ENCODE data around the gene UROD.

The UROD gene

DNA sequence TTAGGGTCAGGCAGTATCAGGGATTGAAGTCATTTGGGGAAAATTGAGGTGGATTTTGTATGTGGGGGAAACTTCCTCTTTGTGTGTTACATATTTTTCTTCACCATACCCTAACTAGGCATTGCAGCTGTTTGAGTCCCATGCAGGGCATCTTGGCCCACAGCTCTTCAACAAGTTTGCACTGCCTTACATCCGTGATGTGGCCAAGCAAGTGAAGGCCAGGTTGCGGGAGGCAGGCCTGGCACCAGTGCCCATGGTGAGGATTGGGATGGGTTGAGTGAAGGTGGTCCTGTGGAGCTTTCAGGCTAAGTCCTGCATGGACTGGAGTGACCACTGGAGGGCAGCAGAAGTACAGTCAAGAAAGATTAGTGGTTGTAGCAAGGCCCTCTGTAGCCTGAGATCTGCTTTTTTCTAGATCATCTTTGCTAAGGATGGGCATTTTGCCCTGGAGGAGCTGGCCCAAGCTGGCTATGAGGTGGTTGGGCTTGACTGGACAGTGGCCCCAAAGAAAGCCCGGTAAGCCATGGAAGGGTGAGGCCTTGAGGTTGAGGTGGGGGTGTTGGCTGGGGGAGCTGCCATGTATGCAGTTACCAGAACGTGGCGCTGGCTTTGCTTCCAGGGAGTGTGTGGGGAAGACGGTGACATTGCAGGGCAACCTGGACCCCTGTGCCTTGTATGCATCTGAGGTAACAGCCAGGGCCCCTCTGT, 2.4 kb downstream of the UROD start:
- no peak overlapping the region for H2AFZ ChIP-seq (ENCODE audit: low read length)
- DNase-seq (ENCODE audit: low spot score): peak; percentile 82
- no peak overlapping the region for H4K8ac ChIP-seq (ENCODE audit: low read depth, low read length)
- no peak overlapping the region for H4K91ac ChIP-seq (ENCODE audit: low read depth, low read length, poor library complexity)
- H3K9ac ChIP-seq (ENCODE audit: low read depth, low read length, poor library complexity): peak overlapping the region; percentile 46
- no peak overlapping the region for H3K27ac ChIP-seq (replicated peaks; ENCODE audit: low read length)
- WGBS, 2 donors (ENCODE audit: extremely low coverage in 2 of 2, insufficient read length in 2 of 2, insufficient replicate concordance in 1 of 2): no CpG with 5 or more reads among the region's 6 CpGs
- H3K23ac ChIP-seq (ENCODE audit: low read depth, low read length, poor library complexity): peak overlapping the region; percentile 11
- H3K4me3 ChIP-seq (ENCODE audit: low read length in 2 of 2): no peak overlapping the region
- no peak overlapping the region for H2BK12ac ChIP-seq (ENCODE audit: low read length)
- H3K14ac ChIP-seq (ENCODE audit: low read length): no peak overlapping the region
- no peak overlapping the region for H2BK5ac ChIP-seq (ENCODE audit: low read length)
- no peaks in the 10 kb centered on the region for H3K9me3 ChIP-seq (replicated peaks in 1 of 2; ENCODE audit: control insufficient read depth in 2 of 2, insufficient read depth in 1 of 2, low read depth in 1 of 2, low read length in 2 of 2)
- H2BK15ac ChIP-seq (ENCODE audit: low read length): no peak overlapping the region
- H3K27me3 ChIP-seq (ENCODE audit: control insufficient read depth in 3 of 3, insufficient read depth in 3 of 3, low read depth in 1 of 3, low read length in 3 of 3): no peaks in the 10 kb centered on the region
- peak overlapping the region; percentile 51 for H3K18ac ChIP-seq (ENCODE audit: low read length)
- no peak overlapping the region for H3K4me2 ChIP-seq (ENCODE audit: insufficient read depth, low read length, poor library complexity, severe bottlenecking)
- no peak overlapping the region for H2BK120ac ChIP-seq (ENCODE audit: low read depth, low read length)
- H2AK5ac ChIP-seq (ENCODE audit: low read depth, low read length): no peak overlapping the region
- H3K4me1 ChIP-seq (ENCODE audit: control insufficient read depth in 2 of 2, insufficient read depth in 1 of 2, low read depth in 1 of 2, low read length in 2 of 2): peaks cover 12 to 15% of the 10 kb centered on the region in 2 donors
- peaks cover 2% of the 10 kb centered on the region for H3K79me1 ChIP-seq (ENCODE audit: low read depth, low read length)
- no peak overlapping the region for H3K4ac ChIP-seq (ENCODE audit: low read length)
- peaks cover 3 to 24% of the 10 kb centered on the region in 2 donors for H3K36me3 ChIP-seq (replicated peaks in 1 of 2; ENCODE audit: control insufficient read depth in 2 of 2, insufficient read depth in 2 of 2, low read length in 2 of 2)

DNA sequence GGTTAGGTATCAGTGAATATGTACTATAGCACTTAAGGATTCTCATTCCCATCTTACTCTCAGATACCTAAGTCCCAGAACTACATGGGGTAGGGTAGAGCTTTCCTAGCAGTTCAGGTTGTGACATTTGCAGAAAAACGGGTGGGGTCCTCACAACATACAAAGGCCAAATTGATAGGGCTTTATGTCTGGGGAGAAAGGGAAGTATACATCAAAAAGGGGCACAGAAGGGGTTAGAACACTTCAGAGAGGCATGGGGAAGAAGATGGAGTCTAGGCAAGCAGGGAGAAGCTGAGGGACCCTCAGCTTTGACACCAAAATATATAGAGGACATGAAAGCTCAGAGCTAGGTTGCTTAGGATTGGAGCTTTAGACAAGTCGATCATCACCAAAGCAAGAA, 3.6 kb downstream of the UROD start:
- H2BK120ac ChIP-seq (ENCODE audit: low read depth, low read length): no peak overlapping the region
- no peak overlapping the region for H3K4me2 ChIP-seq (ENCODE audit: insufficient read depth, low read length, poor library complexity, severe bottlenecking)
- H3K27ac ChIP-seq (replicated peaks; ENCODE audit: low read length): no peak overlapping the region
- no CpG with 5 or more reads among the region's 2 CpGs for WGBS, 2 donors (ENCODE audit: extremely low coverage in 2 of 2, insufficient read length in 2 of 2, insufficient replicate concordance in 1 of 2)
- no peak overlapping the region for H2AK5ac ChIP-seq (ENCODE audit: low read depth, low read length)
- no peak overlapping the region for H2AFZ ChIP-seq (ENCODE audit: low read length)
- H3K9ac ChIP-seq (ENCODE audit: low read depth, low read length, poor library complexity): no peak overlapping the region
- no peak overlapping the region for H3K4ac ChIP-seq (ENCODE audit: low read length)
- no peak overlapping the region for H4K8ac ChIP-seq (ENCODE audit: low read depth, low read length)
- H3K4me3 ChIP-seq (ENCODE audit: low read length in 2 of 2): no peak overlapping the region
- H2BK5ac ChIP-seq (ENCODE audit: low read length): no peak overlapping the region
- no peak overlapping the region for H3K23ac ChIP-seq (ENCODE audit: low read depth, low read length, poor library complexity)
- no peak overlapping the region for H2BK15ac ChIP-seq (ENCODE audit: low read length)
- H3K14ac ChIP-seq (ENCODE audit: low read length): no peak overlapping the region
- no peak overlapping the region for H2BK12ac ChIP-seq (ENCODE audit: low read length)
- H3K9me3 ChIP-seq (replicated peaks in 1 of 2; ENCODE audit: control insufficient read depth in 2 of 2, insufficient read depth in 1 of 2, low read depth in 1 of 2, low read length in 2 of 2): no peaks in the 10 kb centered on the region
- peaks cover 5 to 9% of the 10 kb centered on the region in 2 donors for H3K4me1 ChIP-seq (ENCODE audit: control insufficient read depth in 2 of 2, insufficient read depth in 1 of 2, low read depth in 1 of 2, low read length in 2 of 2)
- peaks cover 2% of the 10 kb centered on the region for H3K79me1 ChIP-seq (ENCODE audit: low read depth, low read length)
- no peak for DNase-seq (ENCODE audit: low spot score)
- H3K36me3 ChIP-seq (replicated peaks in 1 of 2; ENCODE audit: control insufficient read depth in 2 of 2, insufficient read depth in 2 of 2, low read length in 2 of 2): peaks cover 3 to 22% of the 10 kb centered on the region in 2 donors
- H3K27me3 ChIP-seq (ENCODE audit: control insufficient read depth in 3 of 3, insufficient read depth in 3 of 3, low read depth in 1 of 3, low read length in 3 of 3): no peaks in the 10 kb centered on the region
- H3K18ac ChIP-seq (ENCODE audit: low read length): no peak overlapping the region
- no peak overlapping the region for H4K91ac ChIP-seq (ENCODE audit: low read depth, low read length, poor library complexity)

DNA sequence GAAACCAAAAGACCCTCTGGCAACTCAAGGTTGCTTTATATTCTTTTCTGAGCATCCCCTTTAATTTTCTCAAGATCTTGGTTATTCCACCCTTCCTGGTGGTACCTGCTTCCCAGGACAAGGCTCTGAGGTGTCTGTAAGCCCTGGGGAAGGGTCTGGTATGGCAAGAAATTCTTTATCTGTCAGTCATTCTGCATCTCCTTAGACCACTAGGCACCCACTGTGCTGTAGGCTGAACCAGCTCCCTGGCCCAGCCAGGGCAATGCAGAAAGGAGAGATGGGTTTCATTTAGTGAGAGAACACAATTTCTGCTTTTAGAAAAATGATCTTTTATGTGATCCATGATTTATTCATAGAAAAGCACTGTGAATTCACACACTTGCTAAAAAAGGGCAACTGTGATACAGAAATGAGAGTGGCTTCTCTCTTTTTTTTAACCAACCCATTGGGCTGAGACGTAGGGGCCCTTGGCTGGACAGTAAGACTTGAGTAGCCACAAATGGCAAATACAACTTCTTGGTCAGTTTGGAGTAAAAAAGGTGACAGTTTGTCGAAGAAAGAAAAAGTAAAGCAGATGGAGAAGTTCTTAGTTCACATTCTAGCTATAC, 4.1 kb downstream of the UROD start:
- no CpG with 5 or more reads among the region's 2 CpGs for WGBS, 2 donors (ENCODE audit: extremely low coverage in 2 of 2, insufficient read length in 2 of 2, insufficient replicate concordance in 1 of 2)
- Histone ChIP-seq H3K27me3 (ENCODE audit: control insufficient read depth in 3 of 3, insufficient read depth in 3 of 3, low read depth in 1 of 3, low read length in 3 of 3) (no peaks in the 10 kb centered on the region), H3K4ac (ENCODE audit: low read length) (no peak overlapping the region), H2BK15ac (ENCODE audit: low read length) (no peak overlapping the region), H3K4me3 (ENCODE audit: low read length in 2 of 2) (no peak overlapping the region), H3K4me2 (ENCODE audit: insufficient read depth, low read length, poor library complexity, severe bottlenecking) (no peak overlapping the region), H2BK120ac (ENCODE audit: low read depth, low read length) (no peak overlapping the region), H3K18ac (ENCODE audit: low read length) (no peak overlapping the region), H2BK12ac (ENCODE audit: low read length) (no peak overlapping the region), H4K91ac (ENCODE audit: low read depth, low read length, poor library complexity) (no peak overlapping the region), H3K9me3 (replicated peaks in 1 of 2; ENCODE audit: control insufficient read depth in 2 of 2, insufficient read depth in 1 of 2, low read depth in 1 of 2, low read length in 2 of 2) (no peaks in the 10 kb centered on the region), H3K4me1 (ENCODE audit: control insufficient read depth in 2 of 2, insufficient read depth in 1 of 2, low read depth in 1 of 2, low read length in 2 of 2) (peaks cover 5 to 9% of the 10 kb centered on the region in 2 donors), H2AK5ac (ENCODE audit: low read depth, low read length) (no peak overlapping the region), H2AFZ (ENCODE audit: low read length) (no peak overlapping the region), H3K27ac (replicated peaks; ENCODE audit: low read length) (no peak overlapping the region), H3K36me3 (replicated peaks in 1 of 2; ENCODE audit: control insufficient read depth in 2 of 2, insufficient read depth in 2 of 2, low read length in 2 of 2) (peaks cover 3 to 22% of the 10 kb centered on the region in 2 donors), H3K9ac (ENCODE audit: low read depth, low read length, poor library complexity) (no peak overlapping the region), H3K79me1 (ENCODE audit: low read depth, low read length) (peaks cover 2% of the 10 kb centered on the region), H3K14ac (ENCODE audit: low read length) (no peak overlapping the region), H3K23ac (ENCODE audit: low read depth, low read length, poor library complexity) (no peak overlapping the region), H2BK5ac (ENCODE audit: low read length) (no peak overlapping the region), H4K8ac (ENCODE audit: low read depth, low read length) (no peak overlapping the region)
- no peak for DNase-seq (ENCODE audit: low spot score)

DNA sequence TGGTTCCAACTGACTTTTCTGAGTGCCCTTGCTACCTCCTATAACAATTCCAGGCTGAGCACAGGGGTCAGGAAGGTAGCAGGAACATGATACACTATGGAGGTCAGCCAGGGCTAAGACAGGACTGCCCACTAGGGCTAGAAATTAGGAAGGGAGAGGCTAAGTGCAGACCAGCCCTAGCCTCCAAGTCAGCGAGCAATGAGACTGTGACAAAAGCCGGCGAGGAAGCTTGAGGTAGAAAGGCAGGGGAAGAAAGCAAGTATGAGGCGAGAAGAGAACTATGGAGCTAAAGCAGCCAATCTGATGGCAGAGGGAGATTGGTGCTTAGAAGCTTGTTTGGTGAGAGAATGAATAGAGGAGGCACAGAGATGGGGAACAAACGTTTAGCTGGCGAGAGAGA, 4.7 kb downstream of the UROD start:
- Histone ChIP-seq H3K4me2 (ENCODE audit: insufficient read depth, low read length, poor library complexity, severe bottlenecking) (no peak overlapping the region), H2BK5ac (ENCODE audit: low read length) (no peak overlapping the region), H4K91ac (ENCODE audit: low read depth, low read length, poor library complexity) (no peak overlapping the region), H3K14ac (ENCODE audit: low read length) (no peak overlapping the region), H3K27ac (replicated peaks; ENCODE audit: low read length) (no peak overlapping the region), H3K9ac (ENCODE audit: low read depth, low read length, poor library complexity) (no peak overlapping the region), H3K18ac (ENCODE audit: low read length) (no peak overlapping the region), H3K4me1 (ENCODE audit: control insufficient read depth in 2 of 2, insufficient read depth in 1 of 2, low read depth in 1 of 2, low read length in 2 of 2) (peaks cover 0 to 9% of the 10 kb centered on the region in 2 donors), H3K9me3 (replicated peaks in 1 of 2; ENCODE audit: control insufficient read depth in 2 of 2, insufficient read depth in 1 of 2, low read depth in 1 of 2, low read length in 2 of 2) (no peaks in the 10 kb centered on the region), H4K8ac (ENCODE audit: low read depth, low read length) (no peak overlapping the region), H2AK5ac (ENCODE audit: low read depth, low read length) (no peak overlapping the region), H3K4ac (ENCODE audit: low read length) (no peak overlapping the region), H3K36me3 (replicated peaks in 1 of 2; ENCODE audit: control insufficient read depth in 2 of 2, insufficient read depth in 2 of 2, low read length in 2 of 2) (peaks cover 3 to 22% of the 10 kb centered on the region in 2 donors), H3K23ac (ENCODE audit: low read depth, low read length, poor library complexity) (no peak overlapping the region), H2BK15ac (ENCODE audit: low read length) (no peak overlapping the region), H2AFZ (ENCODE audit: low read length) (no peak overlapping the region), H2BK12ac (ENCODE audit: low read length) (no peak overlapping the region), H3K4me3 (ENCODE audit: low read length in 2 of 2) (no peak overlapping the region), H3K79me1 (ENCODE audit: low read depth, low read length) (peaks cover 2% of the 10 kb centered on the region), H3K27me3 (ENCODE audit: control insufficient read depth in 3 of 3, insufficient read depth in 3 of 3, low read depth in 1 of 3, low read length in 3 of 3) (no peaks in the 10 kb centered on the region), H2BK120ac (ENCODE audit: low read depth, low read length) (no peak overlapping the region)
- WGBS, 2 donors (ENCODE audit: extremely low coverage in 2 of 2, insufficient read length in 2 of 2, insufficient replicate concordance in 1 of 2): no CpG with 5 or more reads among the region's 6 CpGs
- no peak for DNase-seq (ENCODE audit: low spot score)

Data from neuronal stem cell (in vitro differentiated cells).